Neural cell (in vitro differentiated cells): ENCODE measurements around the gene ADCY4.

Experiments used
- EP300 ChIP-seq: fragments of 450-650 bp; conservative IDR thresholded peaks from 2 replicates; pipeline ENCODE4 v1.6.1; 2014; ENCODE audit warnings: antibody characterized with exemption, mild to moderate bottlenecking, moderate library complexity; ENCODE audit not compliant: poor library complexity, severe bottlenecking
- EZH2 ChIP-seq: fragments of 200-600, 300-800 bp; shearing (Covaris generic), sonication (generic); IDR thresholded peaks from 2 replicates; pipeline ENCODE4 v1.6.1; 2014; ENCODE audit warnings: antibody characterized with exemption, low read length, borderline replicate concordance, mild to moderate bottlenecking; ENCODE audit not compliant: insufficient read depth, poor library complexity, severe bottlenecking
- MXI1 ChIP-seq: fragments of 450-650 bp; conservative IDR thresholded peaks from 2 replicates; pipeline ENCODE4 v1.6.1; 2014; ENCODE audit warnings: antibody characterized with exemption, mild to moderate bottlenecking; ENCODE audit not compliant: poor library complexity, severe bottlenecking
- POLR2AphosphoS5 ChIP-seq: IDR thresholded peaks from 2 replicates; pipeline ENCODE4 v1.6.1; 2012
- RAD21 ChIP-seq: fragments of 450-650 bp; conservative IDR thresholded peaks from 2 replicates; pipeline ENCODE4 v1.6.1; 2014; ENCODE audit warnings: antibody characterized with exemption, mild to moderate bottlenecking, moderate library complexity
- SMC3 ChIP-seq: fragments of 450-650 bp; conservative IDR thresholded peaks from 2 replicates; pipeline ENCODE4 v1.6.1; 2014; ENCODE audit warnings: antibody characterized with exemption, mild to moderate bottlenecking, moderate library complexity; ENCODE audit not compliant: poor library complexity
- TF ChIP-seq, protein P1 (sequence below): fragments of 450-650 bp; IDR thresholded peaks from 2 replicates; pipeline ENCODE4 v1.5.1; 2014; ENCODE audit warnings: antibody characterized with exemption, mild to moderate bottlenecking, moderate library complexity; ENCODE audit not compliant: poor library complexity, severe bottlenecking
- TF ChIP-seq, protein P2 (sequence below): IDR thresholded peaks from 2 replicates; pipeline ENCODE4 v1.6.1; 2012; ENCODE audit warnings: borderline replicate concordance

DNA sequence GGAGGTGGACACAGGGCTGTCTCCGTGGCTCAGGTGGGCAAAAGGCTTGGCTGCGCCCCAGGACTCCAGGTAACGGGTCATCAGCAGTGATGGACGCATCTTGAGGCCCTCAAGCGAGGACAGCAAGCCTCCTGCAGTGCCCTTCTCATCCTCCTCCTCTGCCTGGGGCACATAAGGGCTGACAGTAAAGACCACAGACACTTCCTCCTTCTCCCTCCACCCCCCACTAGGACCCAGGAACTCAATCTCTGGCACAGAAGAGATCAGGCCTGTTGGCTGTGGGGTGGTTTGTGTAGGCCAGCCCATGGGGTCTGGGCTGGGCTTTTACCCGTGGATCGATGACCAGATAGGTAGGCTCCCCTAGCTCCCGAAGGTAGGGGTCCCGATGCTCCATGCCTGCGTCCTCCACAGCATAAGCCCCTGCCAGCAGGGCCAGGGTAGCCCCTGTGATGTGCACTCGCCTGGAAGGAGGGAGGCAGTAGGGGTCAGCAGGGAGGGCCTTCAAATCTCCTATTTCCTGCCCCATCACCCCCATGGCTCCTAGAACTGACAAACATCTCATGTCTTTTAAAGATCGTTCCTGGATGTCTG is 5.7 kb downstream of the ADCY4 start:
- TF ChIP-seq, protein P1, sequence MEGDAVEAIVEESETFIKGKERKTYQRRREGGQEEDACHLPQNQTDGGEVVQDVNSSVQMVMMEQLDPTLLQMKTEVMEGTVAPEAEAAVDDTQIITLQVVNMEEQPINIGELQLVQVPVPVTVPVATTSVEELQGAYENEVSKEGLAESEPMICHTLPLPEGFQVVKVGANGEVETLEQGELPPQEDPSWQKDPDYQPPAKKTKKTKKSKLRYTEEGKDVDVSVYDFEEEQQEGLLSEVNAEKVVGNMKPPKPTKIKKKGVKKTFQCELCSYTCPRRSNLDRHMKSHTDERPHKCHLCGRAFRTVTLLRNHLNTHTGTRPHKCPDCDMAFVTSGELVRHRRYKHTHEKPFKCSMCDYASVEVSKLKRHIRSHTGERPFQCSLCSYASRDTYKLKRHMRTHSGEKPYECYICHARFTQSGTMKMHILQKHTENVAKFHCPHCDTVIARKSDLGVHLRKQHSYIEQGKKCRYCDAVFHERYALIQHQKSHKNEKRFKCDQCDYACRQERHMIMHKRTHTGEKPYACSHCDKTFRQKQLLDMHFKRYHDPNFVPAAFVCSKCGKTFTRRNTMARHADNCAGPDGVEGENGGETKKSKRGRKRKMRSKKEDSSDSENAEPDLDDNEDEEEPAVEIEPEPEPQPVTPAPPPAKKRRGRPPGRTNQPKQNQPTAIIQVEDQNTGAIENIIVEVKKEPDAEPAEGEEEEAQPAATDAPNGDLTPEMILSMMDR: no peak
- TF ChIP-seq SMC3 (no peak), POLR2AphosphoS5 (no peak), EZH2 (no peak), MXI1 (no peak), RAD21 (no peak), EP300 (no peak)
- TF ChIP-seq, protein P2, sequence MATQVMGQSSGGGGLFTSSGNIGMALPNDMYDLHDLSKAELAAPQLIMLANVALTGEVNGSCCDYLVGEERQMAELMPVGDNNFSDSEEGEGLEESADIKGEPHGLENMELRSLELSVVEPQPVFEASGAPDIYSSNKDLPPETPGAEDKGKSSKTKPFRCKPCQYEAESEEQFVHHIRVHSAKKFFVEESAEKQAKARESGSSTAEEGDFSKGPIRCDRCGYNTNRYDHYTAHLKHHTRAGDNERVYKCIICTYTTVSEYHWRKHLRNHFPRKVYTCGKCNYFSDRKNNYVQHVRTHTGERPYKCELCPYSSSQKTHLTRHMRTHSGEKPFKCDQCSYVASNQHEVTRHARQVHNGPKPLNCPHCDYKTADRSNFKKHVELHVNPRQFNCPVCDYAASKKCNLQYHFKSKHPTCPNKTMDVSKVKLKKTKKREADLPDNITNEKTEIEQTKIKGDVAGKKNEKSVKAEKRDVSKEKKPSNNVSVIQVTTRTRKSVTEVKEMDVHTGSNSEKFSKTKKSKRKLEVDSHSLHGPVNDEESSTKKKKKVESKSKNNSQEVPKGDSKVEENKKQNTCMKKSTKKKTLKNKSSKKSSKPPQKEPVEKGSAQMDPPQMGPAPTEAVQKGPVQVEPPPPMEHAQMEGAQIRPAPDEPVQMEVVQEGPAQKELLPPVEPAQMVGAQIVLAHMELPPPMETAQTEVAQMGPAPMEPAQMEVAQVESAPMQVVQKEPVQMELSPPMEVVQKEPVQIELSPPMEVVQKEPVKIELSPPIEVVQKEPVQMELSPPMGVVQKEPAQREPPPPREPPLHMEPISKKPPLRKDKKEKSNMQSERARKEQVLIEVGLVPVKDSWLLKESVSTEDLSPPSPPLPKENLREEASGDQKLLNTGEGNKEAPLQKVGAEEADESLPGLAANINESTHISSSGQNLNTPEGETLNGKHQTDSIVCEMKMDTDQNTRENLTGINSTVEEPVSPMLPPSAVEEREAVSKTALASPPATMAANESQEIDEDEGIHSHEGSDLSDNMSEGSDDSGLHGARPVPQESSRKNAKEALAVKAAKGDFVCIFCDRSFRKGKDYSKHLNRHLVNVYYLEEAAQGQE: no peak
